Astrocyte (in vitro differentiated cells and primary cell): ENCODE data around the gene PDIA5.

Source experiments
- CTCF ChIP-seq: IDR thresholded peaks from 2 replicates; pipeline ENCODE4 v1.5.1; 2011; ENCODE audit warnings: low read depth, mild to moderate bottlenecking, inconsistent platforms, low read length, moderate library complexity; ENCODE audit not compliant: insufficient read depth
- EZH2 ChIP-seq: IDR thresholded peaks from 2 replicates; pipeline ENCODE4 v1.6.1; 2012; ENCODE audit warnings: mild to moderate bottlenecking, low read length, inconsistent platforms; ENCODE audit not compliant: insufficient read depth

- TF ChIP-seq CTCF: no peak
- TF ChIP-seq EZH2: no peak
Observed at GRCh38 chr3:123039178-123039577, 27.6 kb upstream of the PDIA5 start.
